COLO668 (cell line): ENCODE results near the gene POLR1E.
"Not testable (repeated sequence)": the region's sequence is repeated elsewhere in the genome, so short reads cannot be mapped to it uniquely, and the experiment has no call there.

ENCODE experiments used
- DNase-seq: peaks from one replicate; lab custom pipeline; 2025; ENCODE audit not compliant: unreplicated experiment; lab: John Stamatoyannopoulos, UW

POLR1E gene

GRCh38 chr9:37501957-37502596, 16.3 kb downstream of the POLR1E start:
- DNase-seq, result no peak

GRCh38 chr9:37503736-37504135, 18.0 kb downstream of the POLR1E start:
- no peak for DNase-seq

- no peak for DNase-seq
These were observed 18.9 kb downstream of the POLR1E start for GRCh38 chr9:37504605-37505004.

GRCh38 chr9:37507566-37508134, 21.9 kb downstream of the POLR1E start:
- no peak for DNase-seq

- DNase-seq, result no peak
These were observed 22.5 kb downstream of the POLR1E start for GRCh38 chr9:37508135-37508833.

GRCh38 chr9:37508834-37509206, 23.1 kb downstream of the POLR1E start:
- no peak for DNase-seq

- no peak for DNase-seq
These were observed 23.8 kb downstream of the POLR1E start for GRCh38 chr9:37509536-37509935.

- DNase-seq, result not testable (repeated sequence)
These were observed 24.3 kb downstream of the POLR1E start for GRCh38 chr9:37510053-37510452.

GRCh38 chr9:37511016-37512010, 25.6 kb downstream of the POLR1E start:
- DNase-seq, result no peak

- DNase-seq, result no peak
These were observed 26.7 kb downstream of the POLR1E start for GRCh38 chr9:37512437-37512836.

GRCh38 chr9:37514415-37514814, 28.7 kb downstream of the POLR1E start:
- not testable (repeated sequence) for DNase-seq

GRCh38 chr9:37514999-37515398, 29.3 kb downstream of the POLR1E start:
- no peak for DNase-seq

GRCh38 chr9:37515620-37516258, 30.0 kb downstream of the POLR1E start:
- no peak for DNase-seq

GRCh38 chr9:37517923-37518322, 32.2 kb downstream of the POLR1E start:
- no peak for DNase-seq

- no peak for DNase-seq
These were observed 34.9 kb downstream of the POLR1E start for GRCh38 chr9:37520641-37521040.

- DNase-seq, result no peak
These were observed 35.4 kb downstream of the POLR1E start for GRCh38 chr9:37521111-37521510.

GRCh38 chr9:37522971-37523370, 37.2 kb downstream of the POLR1E start:
- DNase-seq, result no peak

- no peak for DNase-seq
These were observed 38.2 kb downstream of the POLR1E start for GRCh38 chr9:37523916-37524315.

GRCh38 chr9:37528652-37529471, 43.1 kb downstream of the POLR1E start:
- peak; percentile 32 for DNase-seq

- no peak for DNase-seq
These were observed 46.0 kb downstream of the POLR1E start for GRCh38 chr9:37531699-37532098.
